GM12864 (cell line): ENCODE data around the gene BLMH.
A peak's percentile ranks its signal among the peaks of the same experiment; 100 is the strongest.

ENCODE experiments used
- DNase-seq: peaks from one replicate; pipeline ENCODE4 v3.0.0-alpha.2; 2011; ENCODE audit warnings: low read depth
- H3K4me3 ChIP-seq: 2 replicates; pipeline ENCODE4 v1.5.1; 2011; ENCODE audit warnings: mild to moderate bottlenecking, low read depth, low read length, control low read depth
- TF ChIP-seq, protein P1 (sequence below): IDR thresholded peaks from 2 replicates; pipeline ENCODE4 v1.5.1; 2011; ENCODE audit warnings: low read depth, mild to moderate bottlenecking, moderate library complexity, low read length, control low read depth, inconsistent platforms; ENCODE audit errors: missing control alignments

BLMH gene

GRCh38 chr17:30236297-30236624 is 55.5 kb downstream of the BLMH start:
- TF ChIP-seq, protein P1, sequence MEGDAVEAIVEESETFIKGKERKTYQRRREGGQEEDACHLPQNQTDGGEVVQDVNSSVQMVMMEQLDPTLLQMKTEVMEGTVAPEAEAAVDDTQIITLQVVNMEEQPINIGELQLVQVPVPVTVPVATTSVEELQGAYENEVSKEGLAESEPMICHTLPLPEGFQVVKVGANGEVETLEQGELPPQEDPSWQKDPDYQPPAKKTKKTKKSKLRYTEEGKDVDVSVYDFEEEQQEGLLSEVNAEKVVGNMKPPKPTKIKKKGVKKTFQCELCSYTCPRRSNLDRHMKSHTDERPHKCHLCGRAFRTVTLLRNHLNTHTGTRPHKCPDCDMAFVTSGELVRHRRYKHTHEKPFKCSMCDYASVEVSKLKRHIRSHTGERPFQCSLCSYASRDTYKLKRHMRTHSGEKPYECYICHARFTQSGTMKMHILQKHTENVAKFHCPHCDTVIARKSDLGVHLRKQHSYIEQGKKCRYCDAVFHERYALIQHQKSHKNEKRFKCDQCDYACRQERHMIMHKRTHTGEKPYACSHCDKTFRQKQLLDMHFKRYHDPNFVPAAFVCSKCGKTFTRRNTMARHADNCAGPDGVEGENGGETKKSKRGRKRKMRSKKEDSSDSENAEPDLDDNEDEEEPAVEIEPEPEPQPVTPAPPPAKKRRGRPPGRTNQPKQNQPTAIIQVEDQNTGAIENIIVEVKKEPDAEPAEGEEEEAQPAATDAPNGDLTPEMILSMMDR: no peak
- H3K4me3 ChIP-seq: peak overlapping the region; percentile 51; the same call in 1 of the 2 replicates

DNA sequence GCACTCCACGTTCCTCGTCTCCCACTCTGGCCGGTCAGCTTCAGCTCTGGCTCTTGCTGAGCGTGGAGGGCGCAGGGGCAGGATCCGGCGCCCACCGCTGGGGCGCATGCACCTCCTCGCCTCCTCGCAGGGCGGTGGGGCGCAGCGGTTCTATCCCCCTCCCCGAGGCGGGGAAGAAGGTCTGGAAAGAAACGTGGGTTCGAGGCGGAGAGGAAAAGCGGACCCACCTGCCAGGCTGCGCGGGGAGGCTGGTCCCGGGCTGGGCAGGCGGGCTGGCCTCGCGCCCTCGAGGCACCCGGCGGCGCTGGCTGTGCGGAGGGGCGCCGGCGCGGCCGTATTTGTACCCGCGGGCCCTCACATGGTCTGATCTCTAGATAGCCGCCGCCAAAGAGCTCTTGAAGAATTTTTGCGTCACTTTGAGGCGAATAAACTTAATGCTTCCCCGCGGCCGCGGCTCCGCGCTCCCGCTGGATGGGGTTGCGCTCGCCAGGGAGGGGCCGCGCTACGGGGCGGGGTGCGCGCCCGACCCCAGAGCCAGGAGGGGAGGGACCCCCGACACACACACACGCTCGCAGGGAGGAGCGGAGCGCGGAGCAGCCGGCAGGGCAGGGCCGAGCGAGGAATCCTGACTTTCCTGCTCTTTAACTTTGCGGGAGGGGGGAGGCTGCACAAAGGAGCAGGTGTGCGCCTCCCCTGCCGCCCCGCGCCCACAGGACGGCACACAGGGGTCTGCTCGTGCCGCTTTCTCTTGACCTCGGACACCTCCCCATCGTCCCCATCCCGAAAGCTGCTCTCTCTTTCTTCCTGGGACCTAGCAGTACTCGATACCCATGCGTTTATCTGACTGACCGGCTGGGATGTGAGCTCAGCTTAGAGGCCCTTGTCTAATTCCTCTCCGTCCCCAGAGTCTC is 56.1 kb downstream of the BLMH start, which contains the start of gene SLC6A4:
TSS of gene SLC6A4 (minus strand) at position 312 of the 911 bp plus-strand sequence. CDS start 13,739 bp downstream, outside the sequence.
- H3K4me3 ChIP-seq: peak within 1 kb of the TSS; percentile 51
- TF ChIP-seq, protein P1: no peak
- DNase-seq: no peak

More at GRCh38 chr17:30236297-30236624, 55.5 kb downstream of the BLMH start:
- DNase-seq: no peak

- peak overlapping the region; percentile 51 for H3K4me3 ChIP-seq
- TF ChIP-seq, protein P1: no peak
- DNase-seq: peak; percentile 31
Observed at GRCh38 chr17:30234964-30235363, 56.8 kb downstream of the BLMH start.

DNA sequence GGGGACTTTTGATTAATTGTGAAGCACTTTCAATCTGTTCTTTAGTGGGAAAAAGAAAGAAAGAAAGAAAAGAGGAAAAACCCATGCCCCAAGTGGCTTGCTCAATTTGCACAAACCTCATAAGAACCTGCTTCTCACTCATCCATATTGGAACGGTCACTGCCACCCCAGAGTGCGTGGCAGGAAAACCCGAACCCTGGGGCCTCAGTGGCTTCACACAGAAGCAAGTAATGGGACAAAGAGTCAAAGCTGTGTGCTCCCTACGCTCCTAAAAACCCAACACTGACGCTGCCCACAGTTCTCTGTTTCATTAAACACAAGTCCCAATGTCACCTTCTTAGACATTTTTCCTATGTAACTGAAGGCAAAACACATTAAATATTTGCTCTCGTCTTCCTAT is 57.4 kb downstream of the BLMH start:
- H3K4me3 ChIP-seq: no peak overlapping the region
- TF ChIP-seq, protein P1: no peak
- no peak for DNase-seq

- TF ChIP-seq, protein P1: no peak
- H3K4me3 ChIP-seq: no peak overlapping the region
- DNase-seq: no peak
Observed at GRCh38 chr17:30232824-30233427, 58.8 kb downstream of the BLMH start.

- no peak for DNase-seq
- no peak overlapping the region for H3K4me3 ChIP-seq
- TF ChIP-seq, protein P1: no peak
Observed at GRCh38 chr17:30232015-30232823, 59.5 kb downstream of the BLMH start.
